BLaER1 (cell line): Measurements from ENCODE around the gene TUBB2A.
A peak's percentile ranks its signal among the peaks of the same experiment; 100 is the strongest.

Source experiments
- H3K27ac ChIP-seq: shearing (Covaris generic); formaldehyde crosslinking; 2 replicates; pipeline ENCODE4 v1.8.1; 2022
- H3K27me3 ChIP-seq: shearing (Covaris generic); formaldehyde crosslinking; 2 replicates; pipeline ENCODE4 v1.8.1; 2022
- H3K36me3 ChIP-seq: shearing (Covaris generic); formaldehyde crosslinking; 2 replicates; pipeline ENCODE4 v1.8.1; 2022
- H3K4me1 ChIP-seq: shearing (Covaris generic); formaldehyde crosslinking; 2 replicates; pipeline ENCODE4 v1.8.1; 2022
- H3K4me2 ChIP-seq: shearing (Covaris generic); formaldehyde crosslinking; 2 replicates; pipeline ENCODE4 v1.8.1; 2022
- H3K4me3 ChIP-seq: shearing (Covaris generic); formaldehyde crosslinking; 2 replicates; pipeline ENCODE4 v1.8.1; 2022
- H3K9ac ChIP-seq: shearing (Covaris generic); formaldehyde crosslinking; 2 replicates; pipeline ENCODE4 v1.8.1; 2022
- H3K9me3 ChIP-seq: shearing (Covaris generic); formaldehyde crosslinking; 2 replicates; pipeline ENCODE4 v1.8.1; 2022
- H4K20me1 ChIP-seq: shearing (Covaris generic); formaldehyde crosslinking; 2 replicates; pipeline ENCODE4 v1.8.1; 2022
- Cebpa-rat ChIP-seq: shearing (Covaris generic); IDR thresholded peaks from 2 replicates; pipeline ENCODE4 v1.8.1; 2022

TUBB2A gene

DNA sequence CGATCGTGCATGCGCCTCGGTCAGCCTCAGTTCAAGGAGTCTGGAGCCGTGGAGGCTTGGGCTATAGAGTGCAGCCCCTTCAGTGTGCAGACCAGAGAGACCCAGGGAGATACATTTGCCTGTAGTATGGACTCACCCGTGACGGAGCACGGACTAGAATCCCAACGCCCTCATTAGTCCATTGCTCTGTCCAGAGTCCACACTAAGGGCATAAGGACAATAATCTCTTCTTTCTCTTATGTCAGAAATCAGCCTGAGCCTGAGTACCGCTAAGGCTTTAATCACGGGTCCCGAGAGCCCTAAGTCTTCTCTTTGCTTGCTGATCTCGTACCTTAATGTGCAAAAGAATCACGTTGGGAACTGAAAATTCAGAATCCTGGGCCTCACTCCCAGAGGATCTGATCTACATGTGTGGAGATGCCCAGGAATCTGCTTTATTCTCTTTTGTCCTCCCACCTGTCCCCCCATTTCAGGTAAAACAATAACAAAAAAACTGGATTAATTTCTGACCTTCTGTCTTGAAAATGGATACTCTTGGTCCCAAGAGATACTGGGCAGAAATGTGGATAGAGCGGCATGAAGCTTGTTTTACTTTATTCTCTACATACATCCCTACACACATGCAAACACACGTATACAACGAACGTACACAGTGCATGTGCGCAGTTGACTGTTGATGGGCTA lies 38.2 kb downstream of the TUBB2A start:
- Histone ChIP-seq H3K36me3 (peaks cover 12% of the 10 kb centered on the region), H3K9ac (peak overlapping the region; percentile 85), H3K27ac (peak overlapping the region; percentile 82), H3K4me2 (peak overlapping the region; percentile 90), H3K27me3 (no peaks in the 10 kb centered on the region), H3K4me1 (peaks cover 30% of the 10 kb centered on the region), H4K20me1 (no peaks in the 10 kb centered on the region), H3K4me3 (peak overlapping the region; percentile 90), H3K9me3 (no peaks in the 10 kb centered on the region)
- TF ChIP-seq Cebpa-rat: no peak

DNA sequence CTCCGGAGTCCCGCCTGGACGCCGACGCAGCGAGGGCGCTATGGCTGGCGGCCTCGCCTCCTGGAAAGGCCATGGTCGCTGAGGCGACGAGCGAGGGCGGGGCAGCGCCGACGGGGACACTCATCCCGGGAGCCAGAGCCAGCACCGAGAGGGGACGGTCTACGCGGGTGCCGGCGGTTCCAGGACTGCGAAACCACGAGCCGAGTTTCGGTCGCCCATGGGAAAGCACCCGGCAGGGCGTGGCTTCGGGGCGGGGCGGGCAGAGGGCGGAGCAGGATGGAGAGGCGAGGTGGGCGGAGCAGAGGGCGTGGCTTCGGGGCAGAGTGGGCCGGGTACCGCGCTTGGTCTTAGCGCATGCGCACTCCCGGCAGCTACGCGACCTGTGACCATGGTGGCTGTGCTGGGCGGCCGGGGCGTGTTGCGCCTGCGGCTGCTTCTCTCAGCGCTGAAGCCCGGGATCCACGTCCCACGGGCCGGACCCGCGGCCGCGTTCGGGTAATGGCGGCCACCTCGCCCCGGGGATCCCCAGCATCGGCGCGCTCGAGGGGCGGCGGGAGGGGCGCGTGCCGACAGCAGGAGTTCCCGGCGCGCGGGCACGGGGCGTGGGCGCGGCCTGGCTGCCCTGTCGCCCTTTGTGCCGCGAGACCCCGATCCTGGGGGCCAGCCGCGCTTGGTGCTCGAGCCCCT lies 38.8 kb downstream of the TUBB2A start, which contains the start of gene BPHL:
Gene BPHL (plus strand): TSS at position 359 of the 687 bp plus-strand sequence. CDS start 30 bp downstream, at position 389.
- peak within 1 kb of the TSS; percentile 82 for H3K27ac ChIP-seq
- H3K4me1 ChIP-seq: peaks cover 31% of the 10 kb centered on the region
- peak within 1 kb of the TSS; percentile 85 for H3K9ac ChIP-seq
- no peaks in the 10 kb centered on the region for H4K20me1 ChIP-seq
- TF ChIP-seq Cebpa-rat: no peak
- peak within 1 kb of the TSS; percentile 90 for H3K4me3 ChIP-seq
- H3K36me3 ChIP-seq: peaks cover 19% of the 10 kb centered on the region
- H3K27me3 ChIP-seq: no peaks in the 10 kb centered on the region
- H3K4me2 ChIP-seq: peak within 1 kb of the TSS; percentile 90
- no peaks in the 10 kb centered on the region for H3K9me3 ChIP-seq

DNA sequence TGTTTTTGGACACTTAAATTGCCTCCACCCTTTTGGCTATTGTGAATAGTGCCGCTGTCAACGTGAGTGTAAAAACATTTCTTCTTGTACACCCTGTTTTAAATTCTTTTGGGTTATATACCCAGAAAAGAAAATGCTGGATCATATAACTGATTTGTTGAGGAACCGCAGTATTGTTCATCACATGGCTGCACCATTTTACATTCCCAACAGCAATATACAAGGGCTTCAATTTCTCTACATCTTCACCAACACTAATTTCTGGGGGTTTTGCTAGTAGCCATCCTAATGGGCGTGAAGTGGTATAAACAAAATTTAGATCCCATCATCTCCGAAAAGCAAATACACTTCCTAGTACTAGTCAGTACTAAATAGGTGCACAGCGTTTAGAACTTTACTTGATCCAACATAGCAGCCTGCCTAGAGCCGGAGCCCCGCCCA lies 39.4 kb downstream of the TUBB2A start:
- peaks cover 33% of the 10 kb centered on the region for H3K4me1 ChIP-seq
- peak overlapping the region; percentile 82 for H3K27ac ChIP-seq
- H3K36me3 ChIP-seq: peaks cover 25% of the 10 kb centered on the region
- peak overlapping the region; percentile 85 for H3K9ac ChIP-seq
- no peaks in the 10 kb centered on the region for H4K20me1 ChIP-seq
- TF ChIP-seq Cebpa-rat: no peak
- H3K4me2 ChIP-seq: peak overlapping the region; percentile 90
- peak overlapping the region; percentile 90 for H3K4me3 ChIP-seq
- H3K27me3 ChIP-seq: no peaks in the 10 kb centered on the region
- H3K9me3 ChIP-seq: no peaks in the 10 kb centered on the region

DNA sequence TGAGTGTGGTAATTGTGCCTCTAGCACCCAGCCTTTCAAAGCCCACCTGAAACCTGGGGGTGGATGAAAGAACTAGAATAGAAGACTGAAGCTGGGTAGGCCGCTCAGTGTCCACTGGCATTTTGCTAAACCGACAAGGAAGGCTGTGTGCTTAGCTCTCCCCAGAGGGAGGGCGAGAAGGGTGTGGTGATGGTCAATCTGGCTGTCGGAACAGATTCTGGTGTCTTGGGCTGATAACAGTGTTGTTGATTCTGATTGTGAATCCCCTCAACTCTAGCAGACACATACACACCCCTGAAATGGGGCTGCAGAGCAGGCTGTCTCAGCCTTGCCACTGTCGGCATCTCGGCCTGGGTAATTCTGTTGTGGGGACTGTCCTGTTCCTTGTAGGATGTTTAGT lies 43.0 kb downstream of the TUBB2A start:
- Histone ChIP-seq H3K4me2 (0 out of 2 replicates have a peak overlapping the region, but pooled peaks have one; percentile 6), H3K4me3 (no peak overlapping the region), H3K27ac (peak overlapping the region; percentile 4; the same call in 1 of the 2 replicates), H4K20me1 (no peaks in the 10 kb centered on the region), H3K27me3 (no peaks in the 10 kb centered on the region), H3K9me3 (no peaks in the 10 kb centered on the region), H3K36me3 (peaks cover 58% of the 10 kb centered on the region), H3K4me1 (peaks cover 27% of the 10 kb centered on the region), H3K9ac (no peak overlapping the region)
- no peak for TF ChIP-seq Cebpa-rat

DNA sequence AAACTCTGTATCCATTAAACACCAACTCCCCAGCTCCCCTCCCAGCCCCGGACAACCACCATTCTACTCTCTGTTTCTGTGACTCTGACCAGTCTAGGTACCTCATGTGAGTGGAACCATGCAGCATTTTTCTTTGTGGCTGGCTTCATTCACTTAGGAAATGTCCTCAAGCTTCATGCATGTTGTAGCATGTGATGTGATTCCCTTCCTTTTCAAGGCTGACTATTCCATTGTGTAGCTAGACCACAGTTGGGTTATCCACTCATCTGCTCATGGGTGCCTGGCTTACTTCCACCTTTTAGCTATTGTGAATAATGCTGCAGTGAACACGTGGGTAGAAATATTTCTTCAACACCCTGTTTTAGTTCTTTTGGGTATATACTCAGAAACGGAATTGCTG lies 47.6 kb downstream of the TUBB2A start:
- Histone ChIP-seq H3K27ac (no peak overlapping the region), H3K4me3 (no peak overlapping the region), H4K20me1 (no peaks in the 10 kb centered on the region), H3K9me3 (no peaks in the 10 kb centered on the region), H3K27me3 (no peaks in the 10 kb centered on the region), H3K4me2 (no peak overlapping the region), H3K9ac (no peak overlapping the region), H3K36me3 (peaks cover 93% of the 10 kb centered on the region), H3K4me1 (peaks cover 11% of the 10 kb centered on the region)
- TF ChIP-seq Cebpa-rat: no peak

DNA sequence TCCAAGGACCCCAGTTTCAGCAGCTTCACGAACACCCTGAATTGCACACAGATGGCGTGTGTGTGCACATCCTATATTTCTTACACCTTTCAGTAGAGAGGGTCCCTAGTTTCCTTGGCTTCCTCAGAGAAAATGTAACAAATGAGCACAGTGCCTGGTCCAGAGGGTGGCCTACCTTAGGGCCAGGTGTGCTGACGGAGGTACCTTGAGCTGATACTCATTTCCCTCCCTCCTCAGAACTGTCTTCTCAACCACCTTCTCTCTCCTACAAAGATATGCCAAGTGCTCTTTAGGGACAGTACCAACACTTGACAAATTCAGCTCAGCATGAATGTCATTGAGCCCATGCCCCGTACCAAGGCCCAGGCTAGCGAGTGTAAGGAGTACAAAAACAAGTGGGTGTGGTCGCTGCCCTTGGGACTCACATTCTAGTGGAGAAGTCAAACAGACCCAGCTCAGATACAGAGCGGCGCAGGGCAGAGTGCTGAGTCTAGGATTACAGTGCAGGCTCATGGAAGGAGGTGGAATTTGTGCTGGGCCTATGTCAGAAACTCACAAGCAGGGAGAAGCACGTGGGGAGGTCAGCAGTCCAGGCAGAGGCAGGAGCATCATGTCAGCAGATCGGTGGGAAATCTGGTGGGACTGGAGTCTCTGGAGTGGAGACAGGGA lies 48.5 kb downstream of the TUBB2A start:
- Histone ChIP-seq H3K36me3 (peaks cover 92% of the 10 kb centered on the region), H4K20me1 (no peaks in the 10 kb centered on the region), H3K27ac (no peak overlapping the region), H3K9ac (no peak overlapping the region), H3K27me3 (no peaks in the 10 kb centered on the region), H3K4me2 (no peak overlapping the region), H3K9me3 (no peaks in the 10 kb centered on the region), H3K4me3 (no peak overlapping the region), H3K4me1 (peaks cover 6% of the 10 kb centered on the region)
- TF ChIP-seq Cebpa-rat: no peak
